ENCODE data around the gene RND3. TPM values are rescaled to one million over a fixed set of nuclear protein-coding genes. Genes with fewer than 3 reads are reported as not detected.

RND3 gene
- total RNA-seq, 1 donor from 2014 or later, result 145 TPM

GRCh38 chr2:150468350-150468960 lies 19.0 kb downstream of the RND3 start:
- Mint-ChIP-seq H3K4me3 (no peak overlapping the region), H3K4me1 (peaks cover 86% of the 10 kb centered on the region), H3K9me3 (no peaks in the 10 kb centered on the region), H3K27ac (peak overlapping the region; percentile 84), H3K27me3 (ENCODE audit: low read depth) (no peaks in the 10 kb centered on the region), H3K36me3 (peaks cover 49% of the 10 kb centered on the region)
- DNase-seq (ENCODE audit: low spot score in 2 of 2, unreplicated experiment in 2 of 2), result no peak
- TF ChIP-seq, protein P1, sequence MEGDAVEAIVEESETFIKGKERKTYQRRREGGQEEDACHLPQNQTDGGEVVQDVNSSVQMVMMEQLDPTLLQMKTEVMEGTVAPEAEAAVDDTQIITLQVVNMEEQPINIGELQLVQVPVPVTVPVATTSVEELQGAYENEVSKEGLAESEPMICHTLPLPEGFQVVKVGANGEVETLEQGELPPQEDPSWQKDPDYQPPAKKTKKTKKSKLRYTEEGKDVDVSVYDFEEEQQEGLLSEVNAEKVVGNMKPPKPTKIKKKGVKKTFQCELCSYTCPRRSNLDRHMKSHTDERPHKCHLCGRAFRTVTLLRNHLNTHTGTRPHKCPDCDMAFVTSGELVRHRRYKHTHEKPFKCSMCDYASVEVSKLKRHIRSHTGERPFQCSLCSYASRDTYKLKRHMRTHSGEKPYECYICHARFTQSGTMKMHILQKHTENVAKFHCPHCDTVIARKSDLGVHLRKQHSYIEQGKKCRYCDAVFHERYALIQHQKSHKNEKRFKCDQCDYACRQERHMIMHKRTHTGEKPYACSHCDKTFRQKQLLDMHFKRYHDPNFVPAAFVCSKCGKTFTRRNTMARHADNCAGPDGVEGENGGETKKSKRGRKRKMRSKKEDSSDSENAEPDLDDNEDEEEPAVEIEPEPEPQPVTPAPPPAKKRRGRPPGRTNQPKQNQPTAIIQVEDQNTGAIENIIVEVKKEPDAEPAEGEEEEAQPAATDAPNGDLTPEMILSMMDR (IDR thresholded peaks at IDR 0.05; ENCODE audit: unreplicated experiment), result no peak

- Mint-ChIP-seq H3K27me3 (ENCODE audit: low read depth) (no peaks in the 10 kb centered on the region), H3K4me3 (no peak overlapping the region), H3K36me3 (peaks cover 44% of the 10 kb centered on the region), H3K4me1 (peaks cover 86% of the 10 kb centered on the region), H3K9me3 (no peaks in the 10 kb centered on the region), H3K27ac (peak overlapping the region; percentile 83)
- TF ChIP-seq, protein P1 (IDR thresholded peaks at IDR 0.05; ENCODE audit: unreplicated experiment), result no peak
- no peak for DNase-seq (ENCODE audit: low spot score in 2 of 2, unreplicated experiment in 2 of 2)
These were observed 19.9 kb downstream of the RND3 start for GRCh38 chr2:150467621-150467963.

GRCh38 chr2:150466741-150467620 lies 20.5 kb downstream of the RND3 start:
- H3K27ac Mint-ChIP-seq, result peak overlapping the region; percentile 83

GRCh38 chr2:150465703-150466569 lies 21.5 kb downstream of the RND3 start:
- Mint-ChIP-seq H3K27ac (peak overlapping the region; percentile 83), H3K4me3 (no peak overlapping the region), H3K9me3 (no peaks in the 10 kb centered on the region), H3K27me3 (ENCODE audit: low read depth) (no peaks in the 10 kb centered on the region), H3K4me1 (peaks cover 70% of the 10 kb centered on the region), H3K36me3 (peaks cover 27% of the 10 kb centered on the region)
- no peak for DNase-seq (ENCODE audit: low spot score in 2 of 2, unreplicated experiment in 2 of 2)
- TF ChIP-seq, protein P1 (IDR thresholded peaks at IDR 0.05; ENCODE audit: unreplicated experiment), result no peak

More at GRCh38 chr2:150466741-150467620, 20.5 kb downstream of the RND3 start:
- peaks cover 38% of the 10 kb centered on the region for H3K36me3 Mint-ChIP-seq
- H3K9me3 Mint-ChIP-seq, result no peaks in the 10 kb centered on the region
- no peak overlapping the region for H3K4me3 Mint-ChIP-seq
- TF ChIP-seq, protein P1 (IDR thresholded peaks at IDR 0.05; ENCODE audit: unreplicated experiment), result no peak
- no peak for DNase-seq (ENCODE audit: low spot score in 2 of 2, unreplicated experiment in 2 of 2)
- H3K4me1 Mint-ChIP-seq, result peaks cover 80% of the 10 kb centered on the region
- no peaks in the 10 kb centered on the region for H3K27me3 Mint-ChIP-seq (ENCODE audit: low read depth)

- peak overlapping the region; percentile 73 for H3K27ac Mint-ChIP-seq
- no peak overlapping the region for H3K4me3 Mint-ChIP-seq
- H3K27me3 Mint-ChIP-seq (ENCODE audit: low read depth), result no peaks in the 10 kb centered on the region
- no peaks in the 10 kb centered on the region for H3K9me3 Mint-ChIP-seq
- TF ChIP-seq, protein P1 (IDR thresholded peaks at IDR 0.05; ENCODE audit: unreplicated experiment), result no peak
- H3K4me1 Mint-ChIP-seq, result peaks cover 60% of the 10 kb centered on the region
- no peak for DNase-seq (ENCODE audit: low spot score in 2 of 2, unreplicated experiment in 2 of 2)
- H3K36me3 Mint-ChIP-seq, result peaks cover 18% of the 10 kb centered on the region
These were observed 22.5 kb downstream of the RND3 start for GRCh38 chr2:150464986-150465385.
